Measurements from ENCODE around the gene MYPOP. TPM values are rescaled to one million over a fixed set of nuclear protein-coding genes. Genes with fewer than 3 reads are reported as not detected.

Gene MYPOP
- total and polyA plus RNA-seq, 2 of the 13 experiments (the other 11 are each of a cell fraction or from before 2014, with no cell fraction given) = 2.3 to 2.7 TPM

- peak; percentile 56 for TF ChIP-seq ZNF143 (CRISPR knock-in tag; IDR thresholded peaks at IDR 0.05)
- no peak for TF ChIP-seq REPIN1 (CRISPR knock-in tag; IDR thresholded peaks at IDR 0.05; ENCODE audit: borderline replicate concordance, low read depth)
- TF ChIP-seq POLR2AphosphoS2 (IDR thresholded peaks at IDR 0.05; ENCODE audit: low read depth, low read length) = no peak
- TF ChIP-seq HCFC1 (IDR thresholded peaks at IDR 0.05; ENCODE audit: low read depth, low read length) = 0 out of 2 replicates have a peak, but pooled peaks have one; percentile 15
- TF ChIP-seq SMAD3 (CRISPR knock-in tag; IDR thresholded peaks at IDR 0.05) = no peak
- TF ChIP-seq TBX3 (IDR thresholded peaks at IDR 0.05; ENCODE audit: borderline replicate concordance) = no peak
- no peak for TF ChIP-seq KLF11 (CRISPR knock-in tag; IDR thresholded peaks at IDR 0.05)
- TF ChIP-seq DMAP1 (CRISPR knock-in tag; IDR thresholded peaks at IDR 0.05) = no peak
- no peak for TF ChIP-seq ZNF20 (CRISPR knock-in tag; IDR thresholded peaks at IDR 0.05)
- TF ChIP-seq SNAPC2 (CRISPR knock-in tag; IDR thresholded peaks at IDR 0.05) = no peak
- TF ChIP-seq SP2 (CRISPR knock-in tag; IDR thresholded peaks at IDR 0.05) = no peak
- TF ChIP-seq, protein P1, sequence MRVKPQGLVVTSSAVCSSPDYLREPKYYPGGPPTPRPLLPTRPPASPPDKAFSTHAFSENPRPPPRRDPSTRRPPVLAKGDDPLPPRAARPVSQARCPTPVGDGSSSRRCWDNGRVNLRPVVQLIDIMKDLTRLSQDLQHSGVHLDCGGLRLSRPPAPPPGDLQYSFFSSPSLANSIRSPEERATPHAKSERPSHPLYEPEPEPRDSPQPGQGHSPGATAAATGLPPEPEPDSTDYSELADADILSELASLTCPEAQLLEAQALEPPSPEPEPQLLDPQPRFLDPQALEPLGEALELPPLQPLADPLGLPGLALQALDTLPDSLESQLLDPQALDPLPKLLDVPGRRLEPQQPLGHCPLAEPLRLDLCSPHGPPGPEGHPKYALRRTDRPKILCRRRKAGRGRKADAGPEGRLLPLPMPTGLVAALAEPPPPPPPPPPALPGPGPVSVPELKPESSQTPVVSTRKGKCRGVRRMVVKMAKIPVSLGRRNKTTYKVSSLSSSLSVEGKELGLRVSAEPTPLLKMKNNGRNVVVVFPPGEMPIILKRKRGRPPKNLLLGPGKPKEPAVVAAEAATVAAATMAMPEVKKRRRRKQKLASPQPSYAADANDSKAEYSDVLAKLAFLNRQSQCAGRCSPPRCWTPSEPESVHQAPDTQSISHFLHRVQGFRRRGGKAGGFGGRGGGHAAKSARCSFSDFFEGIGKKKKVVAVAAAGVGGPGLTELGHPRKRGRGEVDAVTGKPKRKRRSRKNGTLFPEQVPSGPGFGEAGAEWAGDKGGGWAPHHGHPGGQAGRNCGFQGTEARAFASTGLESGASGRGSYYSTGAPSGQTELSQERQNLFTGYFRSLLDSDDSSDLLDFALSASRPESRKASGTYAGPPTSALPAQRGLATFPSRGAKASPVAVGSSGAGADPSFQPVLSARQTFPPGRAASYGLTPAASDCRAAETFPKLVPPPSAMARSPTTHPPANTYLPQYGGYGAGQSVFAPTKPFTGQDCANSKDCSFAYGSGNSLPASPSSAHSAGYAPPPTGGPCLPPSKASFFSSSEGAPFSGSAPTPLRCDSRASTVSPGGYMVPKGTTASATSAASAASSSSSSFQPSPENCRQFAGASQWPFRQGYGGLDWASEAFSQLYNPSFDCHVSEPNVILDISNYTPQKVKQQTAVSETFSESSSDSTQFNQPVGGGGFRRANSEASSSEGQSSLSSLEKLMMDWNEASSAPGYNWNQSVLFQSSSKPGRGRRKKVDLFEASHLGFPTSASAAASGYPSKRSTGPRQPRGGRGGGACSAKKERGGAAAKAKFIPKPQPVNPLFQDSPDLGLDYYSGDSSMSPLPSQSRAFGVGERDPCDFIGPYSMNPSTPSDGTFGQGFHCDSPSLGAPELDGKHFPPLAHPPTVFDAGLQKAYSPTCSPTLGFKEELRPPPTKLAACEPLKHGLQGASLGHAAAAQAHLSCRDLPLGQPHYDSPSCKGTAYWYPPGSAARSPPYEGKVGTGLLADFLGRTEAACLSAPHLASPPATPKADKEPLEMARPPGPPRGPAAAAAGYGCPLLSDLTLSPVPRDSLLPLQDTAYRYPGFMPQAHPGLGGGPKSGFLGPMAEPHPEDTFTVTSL (CRISPR knock-in tag; IDR thresholded peaks at IDR 0.05; ENCODE audit: borderline replicate concordance) = no peak
- TF ChIP-seq ZNF30 (CRISPR knock-in tag; IDR thresholded peaks at IDR 0.05) = no peak
- no peak for TF ChIP-seq TAF1 (CRISPR knock-in tag; IDR thresholded peaks at IDR 0.05)
- TF ChIP-seq SOX13 (IDR thresholded peaks at IDR 0.05) = no peak
- TF ChIP-seq SOX13 (CRISPR knock-in tag; conservative IDR thresholded peaks at IDR 0.05 in 1 of 2, IDR thresholded peaks at IDR 0.05 in 1 of 2) = no peak
- no peak for TF ChIP-seq ZNF576 (CRISPR knock-in tag; IDR thresholded peaks at IDR 0.05)
- TF ChIP-seq IRF2 (CRISPR knock-in tag; IDR thresholded peaks at IDR 0.05) = 0 out of 2 replicates have a peak, but pooled peaks have one; percentile 35
- TF ChIP-seq ELF3 (CRISPR knock-in tag; IDR thresholded peaks at IDR 0.05) = no peak
- TF ChIP-seq NRL (CRISPR knock-in tag; IDR thresholded peaks at IDR 0.05; ENCODE audit: borderline replicate concordance) = no peak
- no peak for TF ChIP-seq PHB2 (IDR thresholded peaks at IDR 0.05; ENCODE audit: partially characterized antibody)
- TF ChIP-seq JUND (CRISPR knock-in tag; IDR thresholded peaks at IDR 0.05) = no peak
- TF ChIP-seq, protein P2, sequence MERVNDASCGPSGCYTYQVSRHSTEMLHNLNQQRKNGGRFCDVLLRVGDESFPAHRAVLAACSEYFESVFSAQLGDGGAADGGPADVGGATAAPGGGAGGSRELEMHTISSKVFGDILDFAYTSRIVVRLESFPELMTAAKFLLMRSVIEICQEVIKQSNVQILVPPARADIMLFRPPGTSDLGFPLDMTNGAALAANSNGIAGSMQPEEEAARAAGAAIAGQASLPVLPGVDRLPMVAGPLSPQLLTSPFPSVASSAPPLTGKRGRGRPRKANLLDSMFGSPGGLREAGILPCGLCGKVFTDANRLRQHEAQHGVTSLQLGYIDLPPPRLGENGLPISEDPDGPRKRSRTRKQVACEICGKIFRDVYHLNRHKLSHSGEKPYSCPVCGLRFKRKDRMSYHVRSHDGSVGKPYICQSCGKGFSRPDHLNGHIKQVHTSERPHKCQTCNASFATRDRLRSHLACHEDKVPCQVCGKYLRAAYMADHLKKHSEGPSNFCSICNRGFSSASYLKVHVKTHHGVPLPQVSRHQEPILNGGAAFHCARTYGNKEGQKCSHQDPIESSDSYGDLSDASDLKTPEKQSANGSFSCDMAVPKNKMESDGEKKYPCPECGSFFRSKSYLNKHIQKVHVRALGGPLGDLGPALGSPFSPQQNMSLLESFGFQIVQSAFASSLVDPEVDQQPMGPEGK (CRISPR knock-in tag; IDR thresholded peaks at IDR 0.05) = peak; percentile 32; the same call in 1 of the 2 replicates
- no peak for TF ChIP-seq NFATC3 (CRISPR knock-in tag; IDR thresholded peaks at IDR 0.05)
- no peak for TF ChIP-seq ZNF510 (CRISPR knock-in tag; IDR thresholded peaks at IDR 0.05; ENCODE audit: low read depth)
- TF ChIP-seq SALL1 (CRISPR knock-in tag; IDR thresholded peaks at IDR 0.05) = peak; percentile 35; the same call in 1 of the 2 replicates
Measured at GRCh38 chr19:45911291-45911690, 8.9 kb upstream of the MYPOP start (continued).
